Activated CD4-positive, alpha-beta T cell treated with anti-CD3 and anti-CD28 coated beads, Interleukin-2, amount 10 ng/mL, durations not matched to agents 24 days and 14 days (primary cell): Measurements from ENCODE around the gene CHRNE. TPM values are rescaled to one million over a fixed set of nuclear protein-coding genes. Genes with fewer than 3 reads are reported as not detected.

Experiments
- DNase-seq: peaks from one replicate; pipeline ENCODE4 v3.0.0; 2022
- H3K27ac Mint-ChIP-seq: one replicate; pipeline ENCODE4 v1.8.0; 2022; ENCODE audit warnings: mild to moderate bottlenecking, mixed read lengths
- H3K27me3 Mint-ChIP-seq: one replicate; pipeline ENCODE4 v1.8.0; 2022; ENCODE audit warnings: mixed read lengths
- H3K36me3 Mint-ChIP-seq: one replicate; pipeline ENCODE4 v1.8.0; 2022; ENCODE audit warnings: low read depth, mild to moderate bottlenecking, mixed read lengths
- H3K4me1 Mint-ChIP-seq: one replicate; pipeline ENCODE4 v1.8.0; 2021; ENCODE audit warnings: mixed read lengths
- H3K4me3 Mint-ChIP-seq: one replicate; pipeline ENCODE4 v1.8.0; 2022; ENCODE audit warnings: mild to moderate bottlenecking, moderate library complexity, mixed read lengths
- H3K9me3 Mint-ChIP-seq: one replicate; pipeline ENCODE4 v1.8.0; 2021; ENCODE audit warnings: mixed read lengths
- intact Hi-C: fragments of 100-400 bp; cut with micrococcal nuclease; formaldehyde crosslinking; loops from one replicate; pipeline ENCODE4 v1.15.1; 2023
- total RNA-seq: library from RNA; stranded (reverse); gene quantifications from 2 replicates; pipeline ENCODE4 v1.2.3, GENCODE V29; 2022

CHRNE gene
- total RNA-seq, result 0.42 and 0.64 TPM in 2 replicates

- peak within 1 kb of the TSS; percentile 30 for H3K4me3 Mint-ChIP-seq
- peaks cover 6% of the 10 kb centered on the region for H3K27me3 Mint-ChIP-seq
- peaks cover 26% of the 10 kb centered on the region for H3K4me1 Mint-ChIP-seq
- peak; percentile 93 for DNase-seq
- H3K36me3 Mint-ChIP-seq, result no peaks in the 10 kb centered on the region
- peak within 1 kb of the TSS; percentile 30 for H3K27ac Mint-ChIP-seq
- intact Hi-C loops, result loop anchor here (2.0 to 5.0 kb wide), 3 partner anchors 38 to 336 kb away; partner anchors contain the start of genes GLTPD2, RNF167 and SLC25A11
- no peaks in the 10 kb centered on the region for H3K9me3 Mint-ChIP-seq
Observed at GRCh38 chr17:4903051-4903818, at the start of gene CHRNE. Gene CHRNE, minus strand, starts transcription at chr17:4903098. Its CDS starts 35 bp downstream, at chr17:4903063.

- DNase-seq, result no peak
- H3K4me3 Mint-ChIP-seq, result peak overlapping the region; percentile 95
- intact Hi-C loops, result no loop called here
- peaks cover 26% of the 10 kb centered on the region for H3K4me1 Mint-ChIP-seq
- peaks cover 22% of the 10 kb centered on the region for H3K36me3 Mint-ChIP-seq
- H3K27me3 Mint-ChIP-seq, result no peaks in the 10 kb centered on the region
- no peaks in the 10 kb centered on the region for H3K9me3 Mint-ChIP-seq
- peak overlapping the region; percentile 95 for H3K27ac Mint-ChIP-seq
Observed at GRCh38 chr17:4951486-4951885, 48.6 kb upstream of the CHRNE start.

- peaks cover 27% of the 10 kb centered on the region for H3K4me1 Mint-ChIP-seq
- H3K36me3 Mint-ChIP-seq, result peaks cover 24% of the 10 kb centered on the region
Observed at GRCh38 chr17:4950746-4951204, 47.9 kb upstream of the CHRNE start, which contains the start of gene ENO3. Gene ENO3, plus strand, starts transcription at chr17:4951119. Its CDS starts 711 bp downstream, at chr17:4951830.

GRCh38 chr17:4950075-4950745 lies 47.3 kb upstream of the CHRNE start:
- no peak for DNase-seq
- H3K27ac Mint-ChIP-seq, result peak overlapping the region; percentile 95
- intact Hi-C loops, result no loop called here
- no peaks in the 10 kb centered on the region for H3K9me3 Mint-ChIP-seq
- H3K4me3 Mint-ChIP-seq, result peak overlapping the region; percentile 95
- peaks cover 29% of the 10 kb centered on the region for H3K36me3 Mint-ChIP-seq
- no peaks in the 10 kb centered on the region for H3K27me3 Mint-ChIP-seq
- H3K4me1 Mint-ChIP-seq, result peaks cover 32% of the 10 kb centered on the region

More at GRCh38 chr17:4950746-4951204, 47.9 kb upstream of the CHRNE start, which contains the start of gene ENO3:
- no peak for DNase-seq
- Mint-ChIP-seq H3K27me3 (no peaks in the 10 kb centered on the region), H3K9me3 (no peaks in the 10 kb centered on the region), H3K27ac (peak within 1 kb of the TSS; percentile 95), H3K4me3 (peak within 1 kb of the TSS; percentile 95)
- intact Hi-C loops, result no loop called here

GRCh38 chr17:4949321-4950074 lies 46.6 kb upstream of the CHRNE start:
- Mint-ChIP-seq H3K36me3 (peaks cover 36% of the 10 kb centered on the region), H3K27ac (peak overlapping the region; percentile 99), H3K9me3 (no peaks in the 10 kb centered on the region), H3K4me3 (peak overlapping the region; percentile 95), H3K27me3 (no peaks in the 10 kb centered on the region), H3K4me1 (peaks cover 40% of the 10 kb centered on the region)
- peak; percentile 93 for DNase-seq
- intact Hi-C loops, result loop anchor here (2.0 to 10.0 kb wide), 3 partner anchors 38 to 585 kb away; partner anchors contain the start of genes CAMTA2, INCA1, KIF1C and UBE2G1

- H3K4me3 Mint-ChIP-seq, result peak overlapping the region; percentile 95
Observed at GRCh38 chr17:4948931-4949320, 46.0 kb upstream of the CHRNE start.

GRCh38 chr17:4948166-4948930 lies 45.5 kb upstream of the CHRNE start, which contains the start of gene PFN1:
Gene PFN1, minus strand, starts transcription at chr17:4948530. Its CDS starts 136 bp downstream, at chr17:4948394.
- Mint-ChIP-seq H3K9me3 (no peaks in the 10 kb centered on the region), H3K27ac (peak within 1 kb of the TSS; percentile 99), H3K4me1 (peaks cover 46% of the 10 kb centered on the region), H3K4me3 (peak within 1 kb of the TSS; percentile 95), H3K36me3 (peaks cover 42% of the 10 kb centered on the region), H3K27me3 (no peaks in the 10 kb centered on the region)
- DNase-seq, result peak; percentile 95
- intact Hi-C loops, result loop anchor here (1.0 to 10.0 kb wide), 5 partner anchors 8 to 584 kb away; partner anchors contain the start of genes CAMTA2, INCA1, KIF1C and RNF167

More at GRCh38 chr17:4948931-4949320, 46.0 kb upstream of the CHRNE start:
- DNase-seq, result peak; percentile 94
- intact Hi-C loops, result loop anchor here (1.0 to 10.0 kb wide), 5 partner anchors 9 to 584 kb away; partner anchors contain the start of genes CAMTA2, INCA1, KIF1C and RNF167
- peaks cover 40% of the 10 kb centered on the region for H3K36me3 Mint-ChIP-seq
- H3K4me1 Mint-ChIP-seq, result peaks cover 44% of the 10 kb centered on the region
- H3K27me3 Mint-ChIP-seq, result no peaks in the 10 kb centered on the region
- H3K27ac Mint-ChIP-seq, result peak overlapping the region; percentile 99
- no peaks in the 10 kb centered on the region for H3K9me3 Mint-ChIP-seq

- intact Hi-C loops, result loop anchor here (1.0 to 10.0 kb wide), 5 partner anchors 7 to 583 kb away; partner anchors contain the start of genes CAMTA2, INCA1, KIF1C and RNF167
- Mint-ChIP-seq H3K4me1 (peaks cover 53% of the 10 kb centered on the region), H3K36me3 (peaks cover 49% of the 10 kb centered on the region)
Observed at GRCh38 chr17:4947411-4948165, 44.7 kb upstream of the CHRNE start.

GRCh38 chr17:4947010-4947410 lies 44.1 kb upstream of the CHRNE start:
- no peaks in the 10 kb centered on the region for H3K9me3 Mint-ChIP-seq
- no peaks in the 10 kb centered on the region for H3K27me3 Mint-ChIP-seq
- H3K4me3 Mint-ChIP-seq, result peak overlapping the region; percentile 95
- DNase-seq, result no peak
- intact Hi-C loops, result loop anchor here (5.0 to 10.0 kb wide), 2 partner anchors 40 to 582 kb away; partner anchors contain the start of genes CAMTA2 and UBE2G1
- H3K27ac Mint-ChIP-seq, result peak overlapping the region; percentile 95
- peaks cover 58% of the 10 kb centered on the region for H3K4me1 Mint-ChIP-seq
- H3K36me3 Mint-ChIP-seq, result peaks cover 55% of the 10 kb centered on the region

More at GRCh38 chr17:4947411-4948165, 44.7 kb upstream of the CHRNE start:
- Mint-ChIP-seq H3K27ac (peak overlapping the region; percentile 99), H3K4me3 (peak overlapping the region; percentile 95), H3K9me3 (no peaks in the 10 kb centered on the region), H3K27me3 (no peaks in the 10 kb centered on the region)
- peak; percentile 93 for DNase-seq

GRCh38 chr17:4946312-4946976 lies 43.5 kb upstream of the CHRNE start:
- Mint-ChIP-seq H3K27ac (peak overlapping the region; percentile 95), H3K36me3 (peaks cover 61% of the 10 kb centered on the region), H3K27me3 (no peaks in the 10 kb centered on the region), H3K4me1 (peaks cover 59% of the 10 kb centered on the region), H3K9me3 (no peaks in the 10 kb centered on the region), H3K4me3 (peak overlapping the region; percentile 95)
- intact Hi-C loops, result loop anchor here (5.0 to 10.0 kb wide), 2 partner anchors 41 to 582 kb away; partner anchors contain the start of genes CAMTA2 and UBE2G1
- DNase-seq, result peak; percentile 71

- Mint-ChIP-seq H3K4me1 (peaks cover 59% of the 10 kb centered on the region), H3K27me3 (no peaks in the 10 kb centered on the region), H3K27ac (peak overlapping the region; percentile 95), H3K4me3 (peak overlapping the region; percentile 95), H3K36me3 (peaks cover 66% of the 10 kb centered on the region), H3K9me3 (no peaks in the 10 kb centered on the region)
- intact Hi-C loops, result loop anchor here (1.0 to 10.0 kb wide), 4 partner anchors 41 to 581 kb away; partner anchors contain the start of genes ARRB2, CAMTA2 and UBE2G1
- no peak for DNase-seq
Observed at GRCh38 chr17:4945944-4946280, 43.0 kb upstream of the CHRNE start.
